Mesodermal cell (in vitro differentiated cells): ENCODE data around the gene MAPK4.

Experiments used
- H3K27ac ChIP-seq: 2 replicates; pipeline ENCODE4 v1.7.0; 2013; ENCODE audit warnings: mild to moderate bottlenecking, low read depth, low read length, moderate library complexity; ENCODE audit not compliant: severe bottlenecking
- H3K36me3 ChIP-seq: 2 replicates; pipeline ENCODE4 v1.7.1; 2013; ENCODE audit warnings: mild to moderate bottlenecking, low read length, moderate library complexity; ENCODE audit not compliant: control insufficient read depth, insufficient read depth
- H3K4me1 ChIP-seq: one replicate; pipeline ENCODE4 v1.7.1; 2013; ENCODE audit warnings: mild to moderate bottlenecking, low read length; ENCODE audit not compliant: insufficient read depth, control insufficient read depth, poor library complexity, severe bottlenecking
- H3K4me3 ChIP-seq: 2 replicates; pipeline ENCODE4 v1.7.0; 2013; ENCODE audit warnings: low read length, control low read depth, mild to moderate bottlenecking; ENCODE audit not compliant: insufficient read depth, poor library complexity, severe bottlenecking; ENCODE audit errors: extremely low read depth
- H3K9me3 ChIP-seq: 2 replicates; pipeline ENCODE4 v1.7.1; 2013; ENCODE audit warnings: mild to moderate bottlenecking, low read length, moderate library complexity; ENCODE audit not compliant: control insufficient read depth
- WGBS, 2 experiments: methylation state at CpG; one replicate each; pipeline ENCODE4 v1.1.5; 2013; ENCODE audit warnings: missing lambda C conversion rate in 2 of 2; ENCODE audit not compliant: insufficient coverage in 2 of 2; 5-methylcytosine and 5-hydroxymethylcytosine counted together

Gene MAPK4

DNA sequence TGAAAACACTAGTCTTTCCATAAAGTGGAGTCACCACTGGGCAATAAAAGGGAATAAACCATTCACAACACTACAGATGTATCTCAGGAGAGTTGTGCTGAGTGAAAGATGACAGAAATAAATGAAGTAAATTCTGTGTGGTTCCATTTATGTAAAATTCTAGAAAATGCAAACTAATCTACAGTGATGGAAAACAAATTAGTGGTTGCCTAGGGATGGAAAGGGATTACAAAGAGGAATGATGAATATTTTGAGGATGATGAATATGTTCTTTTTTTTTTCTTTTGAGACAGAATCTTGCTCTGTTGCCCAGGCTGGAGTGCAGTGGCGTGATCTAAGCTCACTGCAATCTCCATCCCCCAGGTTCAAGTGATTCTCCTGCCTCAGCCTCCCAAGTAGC is 123.0 kb downstream of the MAPK4 start:
- Histone ChIP-seq H3K36me3 (no peaks in the 10 kb centered on the region), H3K4me3 (no peak overlapping the region), H3K27ac (no peak overlapping the region), H3K4me1 (no peaks in the 10 kb centered on the region), H3K9me3 (no peaks in the 10 kb centered on the region)
- 100% methylated on average over 1 of the region's 1 CpG; no CpG with 5 or more reads in 1 of the 2 experiments for WGBS, 2 experiments

DNA sequence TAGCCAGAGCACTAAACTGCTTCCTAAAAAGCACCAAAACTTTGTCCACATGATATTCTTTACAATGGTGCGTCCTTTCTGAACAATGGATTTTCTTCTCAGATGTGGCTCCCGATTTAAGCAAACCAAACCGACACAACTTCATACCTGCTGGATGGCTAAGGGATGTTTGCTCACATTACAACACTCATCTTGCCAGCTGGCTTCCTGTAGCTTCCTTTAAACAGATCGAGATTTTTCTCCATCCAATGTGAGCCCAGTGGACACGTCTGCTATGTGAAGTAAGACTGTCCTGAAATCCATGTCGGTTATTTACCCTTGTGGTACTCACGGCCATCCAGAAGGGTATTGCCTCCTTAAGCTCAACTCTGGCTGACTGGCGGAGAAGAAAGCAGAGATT is 126.5 kb downstream of the MAPK4 start:
- Histone ChIP-seq H3K4me3 (no peak overlapping the region), H3K9me3 (no peaks in the 10 kb centered on the region), H3K27ac (no peak overlapping the region), H3K4me1 (no peaks in the 10 kb centered on the region), H3K36me3 (no peaks in the 10 kb centered on the region)
- 90 to 93% methylated on average over 6 to 8 of the region's 8 CpGs for WGBS, 2 experiments

DNA sequence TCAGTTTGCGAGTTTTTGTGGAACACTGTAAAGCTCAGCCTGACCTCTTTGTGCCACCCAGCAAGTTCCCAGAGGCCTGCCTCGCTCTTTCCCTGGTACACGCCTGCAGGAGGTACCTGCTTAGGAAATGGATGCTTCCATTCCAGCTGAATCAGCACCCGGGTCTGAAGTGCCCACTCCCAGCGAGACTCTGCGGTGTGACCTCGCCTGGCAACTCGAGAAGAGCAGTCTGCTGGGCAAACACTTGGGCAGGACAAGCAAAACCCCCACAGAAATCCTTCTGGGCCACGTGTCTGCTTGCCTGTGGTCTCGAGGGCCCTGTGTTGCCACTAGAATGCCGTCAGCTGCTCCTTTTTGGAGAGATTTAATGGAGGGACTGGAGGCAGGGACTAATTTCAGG is 127.6 kb downstream of the MAPK4 start:
- Histone ChIP-seq H3K36me3 (no peaks in the 10 kb centered on the region), H3K9me3 (no peaks in the 10 kb centered on the region)
- 90 to 100% methylated on average over 11 of the region's 11 CpGs for WGBS, 2 experiments

DNA sequence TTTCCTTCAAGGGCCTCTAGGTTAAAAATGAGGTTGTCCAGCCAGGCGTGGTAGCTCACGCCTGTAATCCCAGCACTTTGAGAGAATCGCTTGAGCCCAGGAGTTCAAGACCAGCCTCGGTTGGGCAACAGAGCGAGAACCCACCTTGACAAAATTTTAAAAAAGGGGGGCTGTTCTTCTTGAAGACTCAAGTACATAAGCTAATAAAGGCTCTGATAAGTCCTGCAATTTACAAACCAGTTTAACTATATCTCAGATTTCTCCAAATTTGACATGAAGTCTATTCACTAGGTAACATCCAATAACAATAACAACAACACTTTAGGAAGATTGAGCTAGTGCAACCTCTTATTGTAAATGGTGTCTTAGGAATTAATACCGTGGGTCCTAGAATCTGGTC is 129.7 kb downstream of the MAPK4 start:
- H3K9me3 ChIP-seq = no peaks in the 10 kb centered on the region
- no peak overlapping the region for H3K4me3 ChIP-seq
- H3K27ac ChIP-seq = no peak overlapping the region
- no peaks in the 10 kb centered on the region for H3K36me3 ChIP-seq
- no peaks in the 10 kb centered on the region for H3K4me1 ChIP-seq
- WGBS, 2 experiments = 97 to 98% methylated on average over 6 of the region's 6 CpGs

More for the DNA sequence above, 127.6 kb downstream of the MAPK4 start:
- Histone ChIP-seq H3K4me1 (no peaks in the 10 kb centered on the region), H3K27ac (no peak overlapping the region), H3K4me3 (no peak overlapping the region)

DNA sequence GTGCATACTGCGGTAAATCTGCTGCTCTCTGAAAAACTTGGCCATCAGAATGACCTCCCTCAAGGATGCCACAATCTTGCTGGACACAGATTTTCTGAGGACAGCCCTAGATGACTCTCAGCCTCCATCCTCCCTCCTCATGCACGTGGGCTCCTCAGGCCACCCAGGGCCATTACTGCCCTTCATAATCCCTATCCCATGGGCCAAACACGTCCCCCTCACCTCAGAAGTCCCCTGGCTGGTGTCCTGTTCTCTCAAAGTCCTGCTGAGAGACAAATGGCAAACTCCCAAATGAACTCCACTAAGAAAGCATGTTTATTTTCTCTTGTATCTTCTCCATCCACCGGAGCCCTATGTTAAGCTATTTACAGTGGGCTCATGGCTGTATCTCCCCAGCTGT is 134.3 kb downstream of the MAPK4 start:
- no peak overlapping the region for H3K4me3 ChIP-seq
- 81 to 83% methylated on average over 2 to 3 of the region's 4 CpGs for WGBS, 2 experiments
- no peaks in the 10 kb centered on the region for H3K4me1 ChIP-seq
- no peak overlapping the region for H3K27ac ChIP-seq
- H3K36me3 ChIP-seq = no peaks in the 10 kb centered on the region
- H3K9me3 ChIP-seq = no peaks in the 10 kb centered on the region

DNA sequence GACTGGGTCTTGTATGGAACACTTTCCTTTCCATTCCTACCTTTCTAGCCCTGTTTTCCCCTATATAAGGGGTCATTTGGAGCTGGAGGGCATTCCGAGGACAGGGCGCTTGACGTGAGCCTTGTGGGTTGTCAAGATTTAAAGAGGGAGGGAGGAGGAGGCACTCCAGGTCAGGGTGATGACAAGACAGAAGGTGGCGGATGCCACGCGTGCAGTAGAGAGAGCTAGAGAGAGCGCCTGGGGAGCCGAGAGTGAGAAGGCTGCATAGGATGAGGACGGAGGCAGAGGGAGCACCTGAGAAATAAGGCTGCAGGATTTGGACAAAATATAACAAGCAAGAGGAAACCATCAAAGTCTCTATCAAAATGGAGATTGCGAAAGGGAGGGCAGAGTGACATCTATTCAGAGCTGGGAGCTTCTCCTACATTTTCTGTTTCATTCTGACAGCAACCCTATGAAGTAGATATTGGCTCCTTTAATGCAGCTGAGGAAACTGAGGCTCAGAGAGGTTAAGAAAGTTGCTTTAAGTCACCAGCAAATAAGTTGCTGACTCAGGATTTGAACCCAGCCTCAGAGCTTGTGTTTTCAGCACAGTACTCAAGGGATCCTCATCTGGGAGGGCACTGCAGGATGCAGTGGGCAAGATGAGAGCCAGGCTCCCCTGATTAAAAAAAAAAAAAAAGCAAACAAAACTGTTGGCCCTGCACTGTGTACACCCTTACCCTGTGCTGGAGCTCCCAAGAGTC is 135.7 kb downstream of the MAPK4 start:
- Histone ChIP-seq H3K4me3 (no peak overlapping the region), H3K4me1 (peaks cover 8% of the 10 kb centered on the region), H3K27ac (no peak overlapping the region), H3K9me3 (no peaks in the 10 kb centered on the region), H3K36me3 (no peaks in the 10 kb centered on the region)
- whole genome bisulfite sequencing, 2 experiments = 85 to 96% methylated on average over 3 to 10 of the region's 10 CpGs

DNA sequence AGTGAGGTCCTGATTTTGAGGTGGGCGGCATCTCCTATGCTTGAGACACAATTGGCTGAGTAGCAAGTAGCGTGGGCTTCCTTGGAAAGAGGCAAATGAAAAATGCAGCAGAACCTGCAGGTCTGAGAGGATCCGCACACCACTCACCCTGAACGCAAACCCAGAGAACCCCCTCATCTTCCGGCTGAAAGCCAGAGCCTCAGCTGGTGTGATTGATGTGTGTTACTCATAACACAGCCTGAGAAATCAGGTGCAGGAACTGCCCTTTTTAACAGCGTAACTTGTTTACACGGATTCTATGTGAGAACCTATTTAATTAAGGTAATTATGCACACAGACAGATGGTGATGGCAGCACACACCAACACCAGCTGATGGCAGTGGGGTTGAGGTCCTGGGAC is 136.5 kb downstream of the MAPK4 start:
- Histone ChIP-seq H3K27ac (no peak overlapping the region), H3K4me1 (peaks cover 8% of the 10 kb centered on the region), H3K4me3 (no peak overlapping the region), H3K36me3 (no peaks in the 10 kb centered on the region), H3K9me3 (no peaks in the 10 kb centered on the region)
- 71 to 79% methylated on average over 4 to 5 of the region's 7 CpGs for WGBS, 2 experiments

DNA sequence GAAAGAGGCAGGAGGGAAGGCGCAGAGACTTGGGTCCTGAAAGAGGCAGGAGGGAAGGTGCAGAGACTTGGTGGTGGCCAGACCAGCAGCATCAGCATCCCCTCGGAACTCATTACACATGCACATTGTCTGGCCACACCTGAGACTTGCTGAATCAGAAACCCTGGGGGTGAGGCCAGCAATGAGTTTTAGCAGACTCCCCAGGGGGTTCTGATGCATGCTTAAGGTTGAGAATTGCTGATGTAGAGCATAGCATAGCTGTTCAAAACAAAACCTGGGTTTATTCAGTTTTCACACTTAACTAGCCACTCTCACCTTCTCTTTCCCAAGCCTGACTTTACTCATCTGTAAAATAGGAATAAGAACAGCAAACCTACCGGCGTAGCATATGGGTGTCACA is 137.0 kb downstream of the MAPK4 start:
- no peak overlapping the region for H3K27ac ChIP-seq
- H3K9me3 ChIP-seq = no peaks in the 10 kb centered on the region
- WGBS, 2 experiments = 81 to 92% methylated on average over 4 of the region's 4 CpGs
- peaks cover 8% of the 10 kb centered on the region for H3K4me1 ChIP-seq
- no peak overlapping the region for H3K4me3 ChIP-seq
- H3K36me3 ChIP-seq = no peaks in the 10 kb centered on the region

DNA sequence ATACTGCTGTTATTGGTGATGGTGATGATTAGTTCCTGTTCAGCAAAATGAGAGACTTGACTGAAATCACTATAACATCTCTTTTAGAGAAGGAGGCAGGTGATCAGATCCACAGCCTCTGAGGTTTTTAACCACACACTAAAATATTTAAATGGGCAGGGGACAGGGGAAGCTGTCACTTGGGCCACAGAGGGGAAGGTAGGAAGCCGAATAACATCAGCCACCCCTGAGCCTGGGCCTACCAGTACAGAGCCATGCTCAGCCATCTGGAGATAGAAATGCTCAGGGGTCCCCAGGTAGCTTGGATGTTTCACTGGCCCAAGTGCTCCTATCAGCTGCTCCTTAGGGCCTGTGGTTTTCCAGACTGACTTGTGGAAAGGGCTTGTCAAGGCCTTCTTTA is 137.6 kb downstream of the MAPK4 start:
- no peaks in the 10 kb centered on the region for H3K9me3 ChIP-seq
- H3K4me3 ChIP-seq = no peak overlapping the region
- no peaks in the 10 kb centered on the region for H3K36me3 ChIP-seq
- WGBS, 2 experiments = 89 to 100% methylated on average over 1 of the region's 1 CpG
- peaks cover 8% of the 10 kb centered on the region for H3K4me1 ChIP-seq
- no peak overlapping the region for H3K27ac ChIP-seq

DNA sequence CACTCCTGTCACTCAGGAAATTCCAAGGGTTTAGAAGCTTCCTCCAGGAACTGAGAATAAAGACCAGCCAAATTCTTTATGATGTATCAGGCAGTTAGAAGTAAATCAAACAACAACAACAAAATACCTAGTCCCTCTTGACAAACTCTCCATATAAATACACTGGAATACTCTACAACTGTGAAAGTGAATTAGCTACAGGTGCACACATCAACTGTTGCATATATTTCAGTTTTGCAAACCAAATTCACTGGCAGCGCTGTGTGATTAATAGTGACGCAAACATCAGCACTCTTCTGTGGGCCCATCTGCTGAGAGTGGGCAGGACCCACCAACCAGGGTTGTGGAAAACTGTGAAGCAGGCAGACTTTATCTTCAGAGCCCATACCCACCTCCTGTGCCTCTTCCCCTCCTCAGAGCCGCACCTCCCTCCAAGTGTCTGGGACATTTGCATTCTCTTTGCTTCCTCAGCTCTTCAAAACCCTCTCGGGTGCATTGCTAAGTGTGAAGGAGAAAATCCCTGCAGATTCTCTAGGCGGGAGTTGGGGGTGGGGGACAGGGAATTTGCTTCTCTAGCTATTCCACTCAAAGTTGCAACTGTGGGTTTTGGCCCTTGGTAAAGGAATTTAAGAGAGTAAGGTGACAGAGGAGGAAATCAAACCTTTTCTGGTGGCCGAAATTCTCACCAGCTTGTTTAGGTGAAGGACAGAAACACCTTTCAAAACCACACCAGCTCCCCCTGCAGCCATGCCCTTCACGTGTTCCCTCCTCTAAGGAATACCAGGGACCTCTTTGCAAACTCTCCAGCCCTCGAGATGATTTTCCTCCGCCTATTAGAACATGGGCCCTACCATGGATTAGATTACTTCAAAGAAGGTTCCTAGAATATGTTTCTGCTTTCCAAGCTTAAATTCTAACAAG is 140.6 kb downstream of the MAPK4 start:
- Histone ChIP-seq H3K36me3 (no peaks in the 10 kb centered on the region), H3K4me1 (peaks cover 8% of the 10 kb centered on the region), H3K9me3 (no peaks in the 10 kb centered on the region), H3K27ac (no peak overlapping the region), H3K4me3 (no peak overlapping the region)
- WGBS, 2 experiments = 73 to 74% methylated on average over 6 to 7 of the region's 9 CpGs
